Measurements from ENCODE around the gene ARHGAP33.

The ARHGAP33 gene

DNA sequence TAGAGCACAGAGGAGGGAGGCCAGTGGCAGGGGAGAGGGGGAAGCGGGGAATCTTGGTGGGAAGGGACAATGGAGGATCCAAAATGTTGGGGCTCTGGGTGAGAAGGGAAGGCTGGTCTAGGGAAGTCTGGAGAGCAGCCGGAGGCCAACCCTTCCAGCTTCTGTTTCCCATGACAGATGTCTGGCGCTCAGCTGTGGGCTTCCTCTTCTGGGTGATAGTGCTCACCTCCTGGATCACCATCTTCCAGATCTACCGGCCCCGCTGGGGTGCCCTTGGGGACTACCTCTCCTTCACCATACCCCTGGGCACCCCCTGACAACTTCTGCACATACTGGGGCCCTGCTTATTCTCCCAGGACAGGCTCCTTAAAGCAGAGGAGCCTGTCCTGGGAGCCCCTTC, 28.8 kb upstream of the ARHGAP33 start:
- DNase-seq (ENCODE audit: low spot score), result no peak
- TF ChIP-seq CTCF (IDR thresholded peaks at IDR 0.05; ENCODE audit: extremely low read depth, missing control alignments), result no peak

- DNase-seq (ENCODE audit: low spot score), result peak; percentile 94
- no peak for TF ChIP-seq CTCF (IDR thresholded peaks at IDR 0.05; ENCODE audit: extremely low read depth, missing control alignments)
These were observed 27.0 kb upstream of the ARHGAP33 start, which contains the start of gene LIN37 for GRCh38 chr19:35748106-35749020. TSS of gene LIN37 (plus strand) at chr19:35748576. CDS start at chr19:35748725, 149 bp downstream.

DNA sequence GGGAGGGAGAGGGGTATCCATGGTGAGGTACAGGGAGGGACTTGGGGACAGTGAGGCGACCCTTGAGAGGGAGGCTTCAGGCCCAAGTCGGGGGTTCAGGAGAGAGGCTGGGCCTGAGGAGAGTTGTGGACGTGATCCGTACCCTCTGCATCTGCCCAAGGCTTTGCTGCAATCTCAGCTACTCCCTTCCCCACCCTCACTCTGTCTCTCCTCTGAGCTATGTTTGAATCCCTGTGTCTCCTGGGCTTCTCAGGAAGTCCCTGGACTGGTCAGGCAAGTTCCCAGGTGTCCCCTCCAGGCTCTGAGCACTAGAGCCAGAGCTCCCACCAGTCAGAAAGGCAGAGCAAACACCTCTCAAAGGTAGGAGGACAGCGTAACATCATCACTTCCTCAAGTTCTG, 25.2 kb upstream of the ARHGAP33 start:
- TF ChIP-seq CTCF (IDR thresholded peaks at IDR 0.05; ENCODE audit: extremely low read depth, missing control alignments), result no peak

GRCh38 chr19:35751839-35752745, 23.3 kb upstream of the ARHGAP33 start:
- no peak for TF ChIP-seq CTCF (IDR thresholded peaks at IDR 0.05; ENCODE audit: extremely low read depth, missing control alignments)

More for the DNA sequence above, 25.2 kb upstream of the ARHGAP33 start:
- no peak for DNase-seq (ENCODE audit: low spot score)

DNA sequence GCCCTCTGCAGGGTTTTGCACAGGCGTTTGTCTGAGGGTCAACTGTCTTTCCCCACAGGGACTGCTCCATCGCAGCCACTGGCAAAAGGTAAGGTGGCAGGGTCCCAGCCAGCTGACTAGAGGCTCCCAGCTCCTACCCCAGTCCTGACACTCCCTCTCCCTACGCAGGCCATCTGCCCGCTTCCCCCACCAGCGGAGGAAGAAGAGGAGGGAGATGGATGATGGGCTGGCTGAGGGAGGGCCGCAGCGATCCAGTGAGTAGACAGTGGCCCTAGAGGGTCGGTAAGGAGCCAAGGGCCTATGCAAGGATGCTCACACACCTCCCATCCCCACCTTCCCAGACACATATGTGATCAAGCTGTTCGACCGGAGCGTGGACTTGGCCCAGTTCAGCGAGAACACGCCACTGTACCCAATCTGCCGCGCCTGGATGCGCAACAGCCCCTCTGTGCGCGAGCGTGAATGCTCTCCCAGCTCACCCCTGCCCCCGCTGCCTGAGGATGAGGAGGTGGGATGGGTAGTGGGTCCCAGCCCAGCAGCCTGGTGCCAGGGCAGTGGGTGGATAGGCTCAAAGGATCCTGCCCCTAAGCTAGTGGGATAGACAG, 22.5 kb upstream of the ARHGAP33 start:
- TF ChIP-seq CTCF (IDR thresholded peaks at IDR 0.05; ENCODE audit: extremely low read depth, missing control alignments), result no peak
- DNase-seq (ENCODE audit: low spot score), result no peak

More at GRCh38 chr19:35751839-35752745, 23.3 kb upstream of the ARHGAP33 start:
- no peak for DNase-seq (ENCODE audit: low spot score)

DNA sequence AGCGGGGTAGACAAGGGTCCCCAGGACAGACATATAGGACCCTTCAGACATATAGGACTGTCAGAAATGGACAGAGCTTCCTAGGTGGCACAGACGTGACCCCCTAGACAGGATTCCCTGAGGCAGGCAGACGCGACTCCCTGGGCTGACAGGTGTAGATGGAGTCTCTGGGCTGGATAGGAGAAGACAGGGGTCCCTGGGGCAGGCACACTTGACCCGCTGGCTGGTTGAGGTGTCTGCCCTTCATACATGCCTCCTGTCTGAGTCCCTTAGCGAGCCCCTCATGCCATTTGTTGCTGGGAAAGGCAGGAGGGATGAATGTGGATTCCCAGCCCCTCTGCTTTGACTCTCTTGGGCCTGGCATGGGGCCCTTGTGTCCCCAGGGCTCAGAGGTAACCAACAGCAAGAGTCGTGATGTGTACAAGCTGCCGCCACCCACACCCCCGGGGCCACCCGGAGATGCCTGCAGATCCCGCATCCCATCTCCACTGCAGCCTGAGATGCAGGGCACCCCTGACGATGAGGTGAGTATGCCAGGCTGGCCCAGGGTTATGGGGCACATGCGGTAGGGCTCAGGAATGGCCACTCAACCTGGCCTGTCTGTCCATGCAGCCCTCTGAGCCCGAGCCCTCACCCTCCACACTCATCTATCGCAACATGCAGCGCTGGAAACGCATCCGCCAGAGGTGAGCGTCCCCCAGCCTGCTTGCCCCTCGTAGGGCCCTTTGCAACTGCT, 21.6 kb upstream of the ARHGAP33 start:
- TF ChIP-seq CTCF (IDR thresholded peaks at IDR 0.05; ENCODE audit: extremely low read depth, missing control alignments), result no peak

More for the DNA sequence above, 21.6 kb upstream of the ARHGAP33 start:
- DNase-seq (ENCODE audit: low spot score), result no peak

All from GM20000 (cell line).